ENCODE data around the gene EMC9.
A peak's percentile ranks its signal among the peaks of the same experiment; 100 is the strongest.

The EMC9 gene

GRCh38 chr14:24141097-24141880, at the start of gene EMC9:
TSS of gene EMC9 (minus strand) at chr14:24141591. CDS start at chr14:24141304, 287 bp downstream.
- H3K9me3 Mint-ChIP-seq, result no peaks in the 10 kb centered on the region
- peak; percentile 89 to 97 for DNase-seq (ENCODE audit: low spot score in 2 of 2)
- peak within 1 kb of the TSS; percentile 87 for H3K4me3 Mint-ChIP-seq
- ATAC-seq (ENCODE audit: low read depth), result peak; percentile 87
- no peaks in the 10 kb centered on the region for H3K27me3 Mint-ChIP-seq
- H3K27ac Mint-ChIP-seq, result peak within 1 kb of the TSS; percentile 85
- peaks cover 53% of the 10 kb centered on the region for H3K4me1 Mint-ChIP-seq
- H3K36me3 Mint-ChIP-seq, result peaks cover 31% of the 10 kb centered on the region

GRCh38 chr14:24190416-24190815, 49.0 kb upstream of the EMC9 start:
- Mint-ChIP-seq H3K27me3 (no peaks in the 10 kb centered on the region), H3K36me3 (peaks cover 13% of the 10 kb centered on the region), H3K9me3 (no peaks in the 10 kb centered on the region), H3K27ac (no peak overlapping the region), H3K4me1 (peaks cover 33% of the 10 kb centered on the region), H3K4me3 (no peak overlapping the region)
- DNase-seq (ENCODE audit: low spot score in 2 of 2) (no peak), ATAC-seq (ENCODE audit: low read depth) (no peak)

GRCh38 chr14:24189460-24189859, 48.1 kb upstream of the EMC9 start:
- H3K36me3 Mint-ChIP-seq, result peaks cover 15% of the 10 kb centered on the region
- H3K27me3 Mint-ChIP-seq, result no peaks in the 10 kb centered on the region
- DNase-seq (ENCODE audit: low spot score in 2 of 2) (no peak), ATAC-seq (ENCODE audit: low read depth) (no peak)
- H3K4me1 Mint-ChIP-seq, result peaks cover 26% of the 10 kb centered on the region
- H3K9me3 Mint-ChIP-seq, result no peaks in the 10 kb centered on the region
- no peak overlapping the region for H3K4me3 Mint-ChIP-seq
- H3K27ac Mint-ChIP-seq, result peak overlapping the region; percentile 93

GRCh38 chr14:24189059-24189375, 47.6 kb upstream of the EMC9 start:
- Mint-ChIP-seq H3K36me3 (peaks cover 15% of the 10 kb centered on the region), H3K27me3 (no peaks in the 10 kb centered on the region), H3K9me3 (no peaks in the 10 kb centered on the region), H3K27ac (peak overlapping the region; percentile 93), H3K4me3 (peak overlapping the region; percentile 89), H3K4me1 (peaks cover 21% of the 10 kb centered on the region)
- DNase-seq (ENCODE audit: low spot score in 2 of 2) (no peak), ATAC-seq (ENCODE audit: low read depth) (no peak)

GRCh38 chr14:24188251-24189058, 47.1 kb upstream of the EMC9 start, which contains the start of gene IPO4:
TSS of gene IPO4 (minus strand) at chr14:24188816. CDS start at chr14:24188787, 29 bp downstream.
- Mint-ChIP-seq H3K27ac (peak within 1 kb of the TSS; percentile 93), H3K27me3 (no peaks in the 10 kb centered on the region), H3K9me3 (no peaks in the 10 kb centered on the region), H3K4me3 (peak within 1 kb of the TSS; percentile 89), H3K4me1 (peaks cover 20% of the 10 kb centered on the region), H3K36me3 (peaks cover 15% of the 10 kb centered on the region)
- peak; percentile 97 for ATAC-seq (ENCODE audit: low read depth)
- peak; percentile 82 to 89 for DNase-seq (ENCODE audit: low spot score in 2 of 2)

- no peaks in the 10 kb centered on the region for H3K27me3 Mint-ChIP-seq
- peak overlapping the region; percentile 89 for H3K4me3 Mint-ChIP-seq
- H3K9me3 Mint-ChIP-seq, result no peaks in the 10 kb centered on the region
- DNase-seq (ENCODE audit: low spot score in 2 of 2) (no peak), ATAC-seq (ENCODE audit: low read depth) (no peak)
- H3K36me3 Mint-ChIP-seq, result peaks cover 12% of the 10 kb centered on the region
- H3K4me1 Mint-ChIP-seq, result peaks cover 19% of the 10 kb centered on the region
- H3K27ac Mint-ChIP-seq, result peak overlapping the region; percentile 93
Measured at GRCh38 chr14:24187539-24187915, 46.1 kb upstream of the EMC9 start.

- H3K4me1 Mint-ChIP-seq, result peaks cover 18% of the 10 kb centered on the region
- DNase-seq (ENCODE audit: low spot score in 2 of 2) (no peak), ATAC-seq (ENCODE audit: low read depth) (no peak)
- peak overlapping the region; percentile 75 for H3K4me3 Mint-ChIP-seq
- no peaks in the 10 kb centered on the region for H3K9me3 Mint-ChIP-seq
- H3K36me3 Mint-ChIP-seq, result peaks cover 10% of the 10 kb centered on the region
- H3K27me3 Mint-ChIP-seq, result no peaks in the 10 kb centered on the region
- H3K27ac Mint-ChIP-seq, result peak overlapping the region; percentile 40
Measured at GRCh38 chr14:24186831-24187538, 45.6 kb upstream of the EMC9 start.

- Mint-ChIP-seq H3K4me1 (peaks cover 21% of the 10 kb centered on the region), H3K9me3 (no peaks in the 10 kb centered on the region), H3K36me3 (peaks cover 16% of the 10 kb centered on the region), H3K27me3 (no peaks in the 10 kb centered on the region), H3K27ac (peak overlapping the region; percentile 62), H3K4me3 (no peak overlapping the region)
- ATAC-seq (ENCODE audit: low read depth) (no peak), DNase-seq (ENCODE audit: low spot score in 2 of 2) (no peak)
Measured at GRCh38 chr14:24185741-24186140, 44.4 kb upstream of the EMC9 start.

- Mint-ChIP-seq H3K36me3 (peaks cover 16% of the 10 kb centered on the region), H3K9me3 (no peaks in the 10 kb centered on the region), H3K27me3 (no peaks in the 10 kb centered on the region), H3K4me3 (no peak overlapping the region), H3K27ac (no peak overlapping the region), H3K4me1 (peaks cover 20% of the 10 kb centered on the region)
- DNase-seq (ENCODE audit: low spot score in 2 of 2) (no peak), ATAC-seq (ENCODE audit: low read depth) (no peak)
Measured at GRCh38 chr14:24185026-24185425, 43.6 kb upstream of the EMC9 start.

GRCh38 chr14:24184104-24184970, 42.9 kb upstream of the EMC9 start:
- ATAC-seq (ENCODE audit: low read depth) (no peak), DNase-seq (ENCODE audit: low spot score in 2 of 2) (no peak)
- no peak overlapping the region for H3K4me3 Mint-ChIP-seq
- H3K4me1 Mint-ChIP-seq, result peaks cover 19% of the 10 kb centered on the region
- no peak overlapping the region for H3K27ac Mint-ChIP-seq
- H3K9me3 Mint-ChIP-seq, result no peaks in the 10 kb centered on the region
- H3K36me3 Mint-ChIP-seq, result peaks cover 15% of the 10 kb centered on the region
- no peaks in the 10 kb centered on the region for H3K27me3 Mint-ChIP-seq

- H3K4me3 Mint-ChIP-seq, result no peak overlapping the region
- no peak overlapping the region for H3K27ac Mint-ChIP-seq
- no peak for DNase-seq (ENCODE audit: low spot score in 2 of 2)
- no peaks in the 10 kb centered on the region for H3K9me3 Mint-ChIP-seq
- H3K27me3 Mint-ChIP-seq, result no peaks in the 10 kb centered on the region
- ATAC-seq (ENCODE audit: low read depth), result no peak
- H3K36me3 Mint-ChIP-seq, result peaks cover 13% of the 10 kb centered on the region
- H3K4me1 Mint-ChIP-seq, result peaks cover 18% of the 10 kb centered on the region
Measured at GRCh38 chr14:24183014-24183481, 41.7 kb upstream of the EMC9 start.

- ATAC-seq (ENCODE audit: low read depth) (no peak), DNase-seq (ENCODE audit: low spot score in 2 of 2) (no peak)
- H3K9me3 Mint-ChIP-seq, result no peaks in the 10 kb centered on the region
- H3K36me3 Mint-ChIP-seq, result peaks cover 13% of the 10 kb centered on the region
- H3K4me1 Mint-ChIP-seq, result peaks cover 13% of the 10 kb centered on the region
- no peaks in the 10 kb centered on the region for H3K27me3 Mint-ChIP-seq
- H3K4me3 Mint-ChIP-seq, result no peak overlapping the region
- no peak overlapping the region for H3K27ac Mint-ChIP-seq
Measured at GRCh38 chr14:24182110-24182882, 40.9 kb upstream of the EMC9 start.
